H9 (cell line): Measurements from ENCODE around the gene OR2H1. TPM values are rescaled to one million over a fixed set of nuclear protein-coding genes. Genes with fewer than 3 reads are reported as not detected.

Experiments
- DNase-seq: peaks from one replicate; pipeline ENCODE4 v3.0.0-alpha.2; 2017
- H2AFZ ChIP-seq: one replicate; pipeline ENCODE4 v1.6.1; 2013; ENCODE audit warnings: mild to moderate bottlenecking, low read length, control low read depth, moderate library complexity
- H2AK5ac ChIP-seq: 2 replicates; pipeline ENCODE4 v1.6.1; 2013; ENCODE audit warnings: low read length, control low read depth, mixed read lengths; ENCODE audit not compliant: insufficient read length
- H2BK120ac ChIP-seq: one replicate; pipeline ENCODE4 v1.6.1; 2013; ENCODE audit warnings: low read depth, mild to moderate bottlenecking, low read length, control low read depth, inconsistent platforms; ENCODE audit not compliant: poor library complexity, severe bottlenecking
- H2BK12ac ChIP-seq: 2 replicates; pipeline ENCODE4 v1.6.1; 2013; ENCODE audit warnings: low read length, control low read depth, mixed read lengths, low read depth; ENCODE audit not compliant: insufficient read length
- H2BK15ac ChIP-seq: 2 replicates; pipeline ENCODE4 v1.6.1; 2013; ENCODE audit warnings: low read depth, low read length, control low read depth
- H2BK20ac ChIP-seq: one replicate; pipeline ENCODE4 v1.6.1; 2013; ENCODE audit warnings: low read depth, mild to moderate bottlenecking, low read length, control low read depth, inconsistent platforms; ENCODE audit not compliant: poor library complexity, severe bottlenecking
- H2BK5ac ChIP-seq: 2 replicates; pipeline ENCODE4 v1.6.1; 2013; ENCODE audit warnings: low read length, control low read depth, mixed read lengths; ENCODE audit not compliant: insufficient read length
- H3K14ac ChIP-seq: 2 replicates; pipeline ENCODE4 v1.6.1; 2013; ENCODE audit warnings: low read length, control low read depth; ENCODE audit not compliant: insufficient read depth
- H3K18ac ChIP-seq: 2 replicates; pipeline ENCODE4 v1.6.1; 2013; ENCODE audit warnings: low read depth, mild to moderate bottlenecking, mixed read lengths, low read length, control low read depth; ENCODE audit not compliant: insufficient read length
- H3K23ac ChIP-seq: 2 replicates; pipeline ENCODE4 v1.6.1; 2013; ENCODE audit warnings: low read length, control low read depth, mixed read lengths, low read depth; ENCODE audit not compliant: insufficient read length
- H3K23me2 ChIP-seq: 2 replicates; pipeline ENCODE4 v1.6.1; 2013; ENCODE audit warnings: low read depth, mild to moderate bottlenecking, mixed read lengths, low read length, control low read depth; ENCODE audit not compliant: insufficient read length, poor library complexity, severe bottlenecking
- H3K27ac ChIP-seq: 2 replicates; pipeline ENCODE4 v1.5.1; 2013; ENCODE audit warnings: low read length, control low read depth, mixed read lengths, low read depth; ENCODE audit not compliant: insufficient read length
- H3K27me3 ChIP-seq: 2 replicates; pipeline ENCODE4 v1.6.1; 2013; ENCODE audit warnings: low read length, control low read depth, inconsistent platforms; ENCODE audit not compliant: insufficient read depth
- H3K4ac ChIP-seq: 2 replicates; pipeline ENCODE4 v1.6.1; 2013; ENCODE audit warnings: low read depth, mild to moderate bottlenecking, control low read depth, inconsistent platforms, low read length, moderate library complexity
- H3K4me1 ChIP-seq: 2 replicates; pipeline ENCODE4 v1.6.1; 2013; ENCODE audit warnings: low read length, control low read depth, inconsistent platforms; ENCODE audit not compliant: insufficient read depth
- H3K4me2 ChIP-seq: 2 replicates; pipeline ENCODE4 v1.6.1; 2013; ENCODE audit warnings: low read length, control low read depth, mixed read lengths; ENCODE audit not compliant: insufficient read length, insufficient read depth
- H3K56ac ChIP-seq: 2 replicates; pipeline ENCODE4 v1.6.1; 2013; ENCODE audit warnings: low read depth, mild to moderate bottlenecking, mixed read lengths, low read length, control low read depth; ENCODE audit not compliant: insufficient read length
- H3K79me1 ChIP-seq: 2 replicates; pipeline ENCODE4 v1.6.1; 2013; ENCODE audit warnings: low read depth, mild to moderate bottlenecking, moderate library complexity, low read length, control low read depth, inconsistent platforms; ENCODE audit not compliant: insufficient read depth, poor library complexity, severe bottlenecking
- H3K79me2 ChIP-seq: 2 replicates; pipeline ENCODE4 v1.6.1; 2013; ENCODE audit warnings: low read length, control low read depth, inconsistent platforms; ENCODE audit not compliant: insufficient read depth
- H3K9ac ChIP-seq: 2 replicates; pipeline ENCODE4 v1.6.1; 2013; ENCODE audit warnings: low read length, control low read depth, mixed read lengths; ENCODE audit not compliant: insufficient read length; ENCODE audit errors: extremely low read depth
- H3K9me3 ChIP-seq: one replicate; pipeline ENCODE4 v1.6.1; 2013; ENCODE audit warnings: low read depth, low read length, inconsistent platforms; ENCODE audit not compliant: control insufficient read depth
- H3T11ph ChIP-seq: one replicate; pipeline ENCODE4 v1.6.1; 2013; ENCODE audit warnings: mild to moderate bottlenecking, low read length, control low read depth, inconsistent platforms
- H4K20me1 ChIP-seq: one replicate; pipeline ENCODE4 v1.6.1; 2013; ENCODE audit not compliant: control insufficient read depth, insufficient read length, insufficient read depth
- H4K5ac ChIP-seq: 2 replicates; pipeline ENCODE4 v1.6.1; 2013; ENCODE audit warnings: low read depth, mild to moderate bottlenecking, mixed read lengths, low read length, control low read depth; ENCODE audit not compliant: insufficient read length
- H4K8ac ChIP-seq: replicated peaks from 2 replicates; pipeline ENCODE4 v1.6.1; 2013; ENCODE audit warnings: low read length, control low read depth, mixed read lengths, low read depth; ENCODE audit not compliant: insufficient read length
- H4K91ac ChIP-seq: 2 replicates; pipeline ENCODE4 v1.6.1; 2013; ENCODE audit warnings: low read depth, mild to moderate bottlenecking, moderate library complexity, mixed read lengths, low read length, control low read depth; ENCODE audit not compliant: insufficient read length
- H3K27ac Mint-ChIP-seq, 3 experiments: 2 replicates in 2 of 3; 3 replicates in 1 of 3; pipeline ENCODE4 v1.8.0; 2020 to 2021; ENCODE audit warnings: mixed read lengths in 3 of 3, mild to moderate bottlenecking in 1 of 3, moderate library complexity in 1 of 3
- H3K27me3 Mint-ChIP-seq: 2 replicates; pipeline ENCODE4 v1.8.0; 2021; ENCODE audit warnings: low read depth, mild to moderate bottlenecking, moderate library complexity, mixed read lengths
- H3K36me3 Mint-ChIP-seq, 3 experiments: 2 replicates in 2 of 3; 3 replicates in 1 of 3; pipeline ENCODE4 v1.8.0; 2020 to 2021; ENCODE audit warnings: low read depth in 3 of 3, mixed read lengths in 3 of 3; ENCODE audit not compliant: insufficient read depth in 1 of 3
- H3K4me1 Mint-ChIP-seq, 2 experiments: 2 replicates each; pipeline ENCODE4 v1.8.0; 2020; ENCODE audit warnings: mixed read lengths in 2 of 2
- H3K4me3 Mint-ChIP-seq, 2 experiments: 2 replicates in 1 of 2; 3 replicates in 1 of 2; pipeline ENCODE4 v1.8.0; 2020 to 2021; ENCODE audit warnings: mild to moderate bottlenecking in 2 of 2, mixed read lengths in 2 of 2, moderate library complexity in 1 of 2
- H3K9me3 Mint-ChIP-seq, 2 experiments: 2 replicates in 1 of 2; 3 replicates in 1 of 2; pipeline ENCODE4 v1.8.0; 2020; ENCODE audit warnings: mild to moderate bottlenecking in 2 of 2, mixed read lengths in 2 of 2, moderate library complexity in 1 of 2
- WGBS: extraction: QIAGEN DNeasy Blood & Tissue Kit; methylation state at CpG from one replicate; pipeline ENCODE4 v1.1.7; 2013; ENCODE audit warnings: missing lambda C conversion rate, low lambda C conversion rate, mixed read lengths; ENCODE audit not compliant: insufficient read length; ENCODE audit errors: extremely low coverage; 5-methylcytosine and 5-hydroxymethylcytosine counted together
- total RNA-seq: library from RNA; stranded (reverse); gene quantifications from 2 replicates; pipeline ENCODE4 v1.2.1, GENCODE V29; 2021
- TF ChIP-seq, protein P1 (sequence below): fragments of 200-600 bp; sonication (generic); conservative IDR thresholded peaks from 3 replicates; pipeline ENCODE4 v1.8.0; 2021; ENCODE audit warnings: antibody characterized with exemption, mild to moderate bottlenecking

Gene OR2H1
- total RNA-seq, 1 experiment from 2014 or later = not detected

DNA sequence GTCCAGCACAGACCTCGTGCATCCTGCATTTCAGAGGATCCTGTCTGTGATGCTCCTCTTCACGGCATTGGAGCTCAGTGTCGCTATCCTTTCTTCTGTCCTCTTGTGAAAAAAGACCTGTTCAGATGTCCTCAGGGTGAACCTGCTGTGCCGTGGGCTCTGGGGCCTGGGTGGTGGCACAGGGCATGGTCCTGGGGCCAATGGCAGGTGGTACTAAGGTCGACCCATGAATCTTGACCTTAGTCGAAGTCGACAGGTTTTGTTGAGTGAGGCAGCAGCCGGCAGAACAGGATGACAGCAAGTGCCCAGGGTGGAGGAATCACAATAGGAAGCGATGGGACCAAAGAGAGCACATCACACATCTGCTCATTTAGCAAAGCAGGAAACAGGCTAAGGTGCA is 52.8 kb downstream of the OR2H1 start:
- H2BK20ac ChIP-seq = no peak overlapping the region
- no peak overlapping the region for H2AFZ ChIP-seq
- no peak overlapping the region for H2BK15ac ChIP-seq
- H3K79me2 ChIP-seq = no peaks in the 10 kb centered on the region
- no peaks in the 10 kb centered on the region for H3K79me1 ChIP-seq
- H2AK5ac ChIP-seq = no peak overlapping the region
- no peak overlapping the region for H3K4ac ChIP-seq
- no peak overlapping the region for H2BK5ac ChIP-seq
- H4K8ac ChIP-seq = no peak overlapping the region
- DNase-seq = peak; percentile 14
- H2BK12ac ChIP-seq = no peak overlapping the region
- WGBS = no CpG with 5 or more reads among the region's 9 CpGs
- TF ChIP-seq, protein P1, sequence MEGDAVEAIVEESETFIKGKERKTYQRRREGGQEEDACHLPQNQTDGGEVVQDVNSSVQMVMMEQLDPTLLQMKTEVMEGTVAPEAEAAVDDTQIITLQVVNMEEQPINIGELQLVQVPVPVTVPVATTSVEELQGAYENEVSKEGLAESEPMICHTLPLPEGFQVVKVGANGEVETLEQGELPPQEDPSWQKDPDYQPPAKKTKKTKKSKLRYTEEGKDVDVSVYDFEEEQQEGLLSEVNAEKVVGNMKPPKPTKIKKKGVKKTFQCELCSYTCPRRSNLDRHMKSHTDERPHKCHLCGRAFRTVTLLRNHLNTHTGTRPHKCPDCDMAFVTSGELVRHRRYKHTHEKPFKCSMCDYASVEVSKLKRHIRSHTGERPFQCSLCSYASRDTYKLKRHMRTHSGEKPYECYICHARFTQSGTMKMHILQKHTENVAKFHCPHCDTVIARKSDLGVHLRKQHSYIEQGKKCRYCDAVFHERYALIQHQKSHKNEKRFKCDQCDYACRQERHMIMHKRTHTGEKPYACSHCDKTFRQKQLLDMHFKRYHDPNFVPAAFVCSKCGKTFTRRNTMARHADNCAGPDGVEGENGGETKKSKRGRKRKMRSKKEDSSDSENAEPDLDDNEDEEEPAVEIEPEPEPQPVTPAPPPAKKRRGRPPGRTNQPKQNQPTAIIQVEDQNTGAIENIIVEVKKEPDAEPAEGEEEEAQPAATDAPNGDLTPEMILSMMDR = no peak
- no peak overlapping the region for H4K91ac ChIP-seq
- no peak overlapping the region for H3K4me3 Mint-ChIP-seq
- no peaks in the 10 kb centered on the region for H3K4me1 ChIP-seq
- H3K56ac ChIP-seq = no peak overlapping the region
- peaks cover 4 to 13% of the 10 kb centered on the region in 2 experiments for H3K4me1 Mint-ChIP-seq
- H3K9me3 ChIP-seq = no peaks in the 10 kb centered on the region
- H2BK120ac ChIP-seq = no peak overlapping the region
- H3K27me3 Mint-ChIP-seq = peaks cover 7% of the 10 kb centered on the region
- no peak overlapping the region for H3T11ph ChIP-seq
- H3K14ac ChIP-seq = no peak overlapping the region
- H3K9ac ChIP-seq = no peak overlapping the region
- no peaks in the 10 kb centered on the region for H4K20me1 ChIP-seq
- H3K27ac ChIP-seq = no peak overlapping the region
- no peak overlapping the region for H3K4me2 ChIP-seq
- H3K36me3 Mint-ChIP-seq = no peaks in the 10 kb centered on the region
- no peaks in the 10 kb centered on the region for H3K27me3 ChIP-seq
- H3K23me2 ChIP-seq = no peaks in the 10 kb centered on the region
- H3K9me3 Mint-ChIP-seq = no peaks in the 10 kb centered on the region; a peak in 1 of 5 replicates
- no peak overlapping the region for H3K23ac ChIP-seq
- H4K5ac ChIP-seq = no peak overlapping the region
- H3K27ac Mint-ChIP-seq = no peak overlapping the region
- no peak overlapping the region for H3K18ac ChIP-seq
